HCT116 (cell line): ENCODE data around the gene NT5C3B.

Source experiments
- ATF3 ChIP-seq: IDR thresholded peaks from 2 replicates; pipeline ENCODE4 v1.6.1; 2012
- CEBPB ChIP-seq: IDR thresholded peaks from 2 replicates; pipeline ENCODE4 v1.6.1; 2012; ENCODE audit warnings: low read depth
- CTCF ChIP-seq, 3 experiments: fragments of 200-600 bp in 1 of 3; sonication (generic) in 1 of 3; IDR thresholded peaks in 2 of 3; conservative IDR thresholded peaks in 1 of 3; 2 replicates each; pipeline ENCODE4 v1.5.1; 2012 to 2017; ENCODE audit warnings: low read depth in 2 of 3, low read length in 2 of 3, antibody characterized with exemption in 1 of 3, borderline replicate concordance in 1 of 3, control low read depth in 1 of 3, mild to moderate bottlenecking in 1 of 3, mixed read lengths in 1 of 3, mixed run types in 1 of 3, moderate library complexity in 1 of 3; ENCODE audit not compliant: insufficient read depth in 1 of 3
- EZH2 ChIP-seq: fragments of 200-600 bp; sonication (generic); IDR thresholded peaks from 2 replicates; pipeline ENCODE4 v1.6.1; 2017; ENCODE audit warnings: antibody characterized with exemption, mixed run types
- POLR2A ChIP-seq: IDR thresholded peaks from 2 replicates; pipeline ENCODE4 v1.7.0; 2011; ENCODE audit warnings: borderline replicate concordance; ENCODE audit not compliant: insufficient read depth, insufficient read length; ENCODE audit errors: extremely low read depth
- POLR2AphosphoS5 ChIP-seq: IDR thresholded peaks from 2 replicates; pipeline ENCODE4 v1.6.1; 2011; ENCODE audit warnings: mild to moderate bottlenecking, low read depth, low read length, moderate library complexity
- SIN3A ChIP-seq: IDR thresholded peaks from 2 replicates; pipeline ENCODE4 v1.6.1; 2012; ENCODE audit warnings: low read depth
- TCF7L2 ChIP-seq: IDR thresholded peaks from 2 replicates; pipeline ENCODE4 v1.7.0; 2011; ENCODE audit warnings: borderline replicate concordance, inconsistent platforms; ENCODE audit not compliant: insufficient read depth, insufficient read length; ENCODE audit errors: extremely low read depth
- YY1 ChIP-seq: IDR thresholded peaks from 2 replicates; pipeline ENCODE4 v1.6.1; 2011; ENCODE audit warnings: low read length, low read depth, moderate library complexity, mild to moderate bottlenecking; ENCODE audit not compliant: insufficient replicate concordance; ENCODE audit errors: extremely low read depth
- ZNF274 ChIP-seq: fragments of 200-500 bp; sonication (Bioruptor generic); IDR thresholded peaks from 2 replicates; pipeline ENCODE4 v1.6.1; 2014; ENCODE audit warnings: mild to moderate bottlenecking, low read depth, low read length, inconsistent platforms
- TF ChIP-seq, protein P1 (sequence below): IDR thresholded peaks from 2 replicates; pipeline ENCODE4 v1.6.1; 2012
- TF ChIP-seq, protein P2 (sequence below): IDR thresholded peaks from 2 replicates; pipeline ENCODE4 v1.6.1; 2012; ENCODE audit warnings: low read depth

DNA sequence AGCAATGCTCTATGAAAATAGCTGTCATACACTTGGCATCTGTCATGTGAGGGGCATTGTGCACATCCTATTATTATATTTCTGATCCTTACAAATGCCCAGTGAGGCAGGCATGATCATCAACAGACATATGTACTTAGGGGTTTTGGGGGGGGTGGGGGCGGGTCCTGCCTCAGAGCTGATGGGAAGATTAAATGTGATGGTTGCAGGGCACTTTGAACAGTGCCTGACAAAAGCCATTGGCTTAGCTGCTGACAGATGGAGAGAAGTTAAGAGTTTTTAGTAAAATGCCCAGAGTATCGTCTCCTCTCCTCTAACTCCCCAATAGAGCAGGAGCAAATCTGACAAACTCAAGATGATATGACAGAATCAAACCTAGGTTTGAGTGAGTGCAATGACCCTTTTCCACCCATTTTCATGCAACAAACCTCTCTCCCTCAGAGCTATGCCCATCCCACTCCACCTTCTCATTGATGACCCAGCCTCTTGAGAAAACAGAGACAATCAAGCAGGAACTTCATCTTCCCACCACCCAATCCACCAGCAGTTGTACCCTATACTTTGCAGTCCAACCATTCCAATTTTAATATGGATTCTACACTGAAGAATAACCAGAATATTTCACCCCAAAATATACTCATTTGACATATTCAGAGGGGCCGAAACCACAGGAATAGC, 24.4 kb upstream of the NT5C3B start:
- no peak for TF ChIP-seq CEBPB
- TF ChIP-seq CTCF (IDR thresholded peaks at IDR 0.05 in 2 of 3, conservative IDR thresholded peaks at IDR 0.05 in 1 of 3; ENCODE audit: borderline replicate concordance in 1 of 3, insufficient read depth in 1 of 3, low read depth in 2 of 3, low read length in 2 of 3), result no peak
- TF ChIP-seq ZNF274, result no peak
- no peak for TF ChIP-seq YY1
- no peak for TF ChIP-seq POLR2AphosphoS5
- TF ChIP-seq, protein P1, sequence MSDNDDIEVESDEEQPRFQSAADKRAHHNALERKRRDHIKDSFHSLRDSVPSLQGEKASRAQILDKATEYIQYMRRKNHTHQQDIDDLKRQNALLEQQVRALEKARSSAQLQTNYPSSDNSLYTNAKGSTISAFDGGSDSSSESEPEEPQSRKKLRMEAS, result no peak
- no peak for TF ChIP-seq EZH2
- TF ChIP-seq ATF3, result no peak
- no peak for TF ChIP-seq TCF7L2
- no peak for TF ChIP-seq POLR2A
- TF ChIP-seq, protein P2, sequence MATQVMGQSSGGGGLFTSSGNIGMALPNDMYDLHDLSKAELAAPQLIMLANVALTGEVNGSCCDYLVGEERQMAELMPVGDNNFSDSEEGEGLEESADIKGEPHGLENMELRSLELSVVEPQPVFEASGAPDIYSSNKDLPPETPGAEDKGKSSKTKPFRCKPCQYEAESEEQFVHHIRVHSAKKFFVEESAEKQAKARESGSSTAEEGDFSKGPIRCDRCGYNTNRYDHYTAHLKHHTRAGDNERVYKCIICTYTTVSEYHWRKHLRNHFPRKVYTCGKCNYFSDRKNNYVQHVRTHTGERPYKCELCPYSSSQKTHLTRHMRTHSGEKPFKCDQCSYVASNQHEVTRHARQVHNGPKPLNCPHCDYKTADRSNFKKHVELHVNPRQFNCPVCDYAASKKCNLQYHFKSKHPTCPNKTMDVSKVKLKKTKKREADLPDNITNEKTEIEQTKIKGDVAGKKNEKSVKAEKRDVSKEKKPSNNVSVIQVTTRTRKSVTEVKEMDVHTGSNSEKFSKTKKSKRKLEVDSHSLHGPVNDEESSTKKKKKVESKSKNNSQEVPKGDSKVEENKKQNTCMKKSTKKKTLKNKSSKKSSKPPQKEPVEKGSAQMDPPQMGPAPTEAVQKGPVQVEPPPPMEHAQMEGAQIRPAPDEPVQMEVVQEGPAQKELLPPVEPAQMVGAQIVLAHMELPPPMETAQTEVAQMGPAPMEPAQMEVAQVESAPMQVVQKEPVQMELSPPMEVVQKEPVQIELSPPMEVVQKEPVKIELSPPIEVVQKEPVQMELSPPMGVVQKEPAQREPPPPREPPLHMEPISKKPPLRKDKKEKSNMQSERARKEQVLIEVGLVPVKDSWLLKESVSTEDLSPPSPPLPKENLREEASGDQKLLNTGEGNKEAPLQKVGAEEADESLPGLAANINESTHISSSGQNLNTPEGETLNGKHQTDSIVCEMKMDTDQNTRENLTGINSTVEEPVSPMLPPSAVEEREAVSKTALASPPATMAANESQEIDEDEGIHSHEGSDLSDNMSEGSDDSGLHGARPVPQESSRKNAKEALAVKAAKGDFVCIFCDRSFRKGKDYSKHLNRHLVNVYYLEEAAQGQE, result no peak
- no peak for TF ChIP-seq SIN3A
